Measurements from ENCODE around the gene HIGD1A.
A peak's percentile ranks its signal among the peaks of the same experiment; 100 is the strongest.

Gene HIGD1A

GRCh38 chr3:42804831-42805132, 492 bp upstream of the HIGD1A start:
- H3K4me3 ChIP-seq (ENCODE audit: low read length), result peak overlapping the region; percentile 91
- DNase-seq (ENCODE audit: low read depth), result no peak
- no peak for TF ChIP-seq CTCF (conservative IDR thresholded peaks at IDR 0.05; ENCODE audit: low read length)

DNA sequence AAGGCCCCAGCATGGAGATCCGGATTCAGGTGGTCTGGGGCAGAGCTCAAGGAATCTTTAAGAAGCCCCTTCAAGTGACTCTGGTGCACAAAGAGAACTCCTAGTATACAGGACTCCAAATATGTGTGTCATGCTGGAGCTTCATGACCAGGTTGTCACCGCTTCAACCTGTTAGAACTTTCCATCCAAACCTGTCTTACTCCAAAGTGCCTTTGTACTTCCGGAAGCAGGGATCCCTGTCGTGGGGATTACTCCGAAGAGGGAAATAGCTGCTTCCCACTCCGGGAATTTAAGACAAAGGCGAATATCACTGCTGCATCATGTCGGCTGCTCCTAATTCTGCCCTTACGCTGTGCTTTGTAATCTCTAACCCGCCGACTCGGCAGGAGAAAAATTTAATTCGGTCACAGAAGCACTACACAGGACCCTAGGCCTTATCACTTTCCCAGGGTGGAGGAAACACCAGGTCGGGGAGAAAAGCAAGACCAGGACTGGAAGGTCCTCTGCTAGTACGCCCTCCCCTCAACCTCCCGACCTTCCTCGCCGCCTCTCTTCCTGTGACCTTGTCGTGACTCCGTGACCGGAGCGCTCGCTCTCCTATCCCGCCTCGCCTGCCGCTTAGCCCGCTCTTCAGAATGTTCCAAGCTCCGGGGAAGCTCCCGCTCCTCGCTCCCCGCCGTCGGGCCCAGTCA, 730 bp downstream of the HIGD1A start:
- TF ChIP-seq CTCF (conservative IDR thresholded peaks at IDR 0.05; ENCODE audit: low read length), result no peak
- peak overlapping the region; percentile 91 for H3K4me3 ChIP-seq (ENCODE audit: low read length)
- DNase-seq (ENCODE audit: low read depth), result no peak

GRCh38 chr3:42802876-42803413, 1.3 kb downstream of the HIGD1A start:
- H3K4me3 ChIP-seq (ENCODE audit: low read length), result peak overlapping the region; percentile 91
- DNase-seq (ENCODE audit: low read depth), result no peak
- TF ChIP-seq CTCF (conservative IDR thresholded peaks at IDR 0.05; ENCODE audit: low read length), result no peak

- DNase-seq (ENCODE audit: low read depth), result no peak
- TF ChIP-seq CTCF (conservative IDR thresholded peaks at IDR 0.05; ENCODE audit: low read length), result no peak
- H3K4me3 ChIP-seq (ENCODE audit: low read length), result no peak overlapping the region
These were observed 2.5 kb downstream of the HIGD1A start for GRCh38 chr3:42801784-42802183.

DNA sequence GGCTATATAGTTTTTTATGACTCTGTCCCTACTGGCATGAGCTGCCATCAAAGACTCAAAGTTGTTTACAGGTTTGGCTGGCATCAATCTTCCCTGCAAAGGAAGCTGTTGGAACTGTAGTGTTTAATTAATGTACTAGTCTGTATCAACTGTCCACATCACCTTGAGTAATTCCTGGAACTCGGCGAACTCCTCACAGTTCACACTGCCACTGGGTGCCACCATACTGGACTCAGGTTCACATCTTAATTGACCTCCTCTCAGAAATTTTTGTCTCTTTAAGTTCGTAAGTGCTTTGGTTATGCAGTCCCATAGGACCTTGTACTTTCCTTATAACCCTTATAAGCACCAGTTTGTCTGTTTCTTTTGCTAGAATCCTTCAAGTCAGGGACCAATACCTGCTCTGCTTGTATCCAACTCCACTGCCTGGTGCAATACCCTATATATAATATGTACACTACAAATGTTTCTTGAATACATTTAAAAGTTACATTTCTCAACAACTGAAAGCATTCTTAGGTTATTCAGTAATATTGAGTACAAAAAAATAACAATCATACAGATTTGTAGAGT, 3.2 kb downstream of the HIGD1A start:
- no peak for TF ChIP-seq CTCF (conservative IDR thresholded peaks at IDR 0.05; ENCODE audit: low read length)
- no peak for DNase-seq (ENCODE audit: low read depth)
- no peak overlapping the region for H3K4me3 ChIP-seq (ENCODE audit: low read length)

DNA sequence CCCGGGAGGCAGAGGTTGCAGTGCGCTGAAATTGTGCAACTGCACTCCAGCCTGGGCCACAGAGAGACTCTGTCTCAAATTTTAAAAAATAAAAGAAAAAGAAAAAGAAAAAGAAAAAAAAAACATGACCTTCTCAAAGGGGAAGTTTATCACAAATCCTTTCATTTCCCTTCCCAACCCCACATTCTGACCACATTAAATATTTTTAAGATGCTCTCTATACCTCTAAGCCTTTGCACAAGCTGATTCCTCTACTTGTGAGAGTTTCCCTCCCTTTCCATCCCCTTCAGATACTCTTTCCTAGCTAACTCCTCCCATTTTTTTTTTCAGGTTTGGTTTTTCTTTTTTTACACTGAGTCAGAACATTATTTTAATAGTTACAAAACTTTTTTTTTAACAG, 4.0 kb downstream of the HIGD1A start:
- TF ChIP-seq CTCF (conservative IDR thresholded peaks at IDR 0.05; ENCODE audit: low read length), result no peak
- no peak overlapping the region for H3K4me3 ChIP-seq (ENCODE audit: low read length)
- no peak for DNase-seq (ENCODE audit: low read depth)

- no peak for DNase-seq (ENCODE audit: low read depth)
- TF ChIP-seq CTCF (conservative IDR thresholded peaks at IDR 0.05; ENCODE audit: low read length), result no peak
These were observed 4.9 kb downstream of the HIGD1A start for GRCh38 chr3:42799376-42799775.

More at GRCh38 chr3:42799376-42799775, 4.9 kb downstream of the HIGD1A start:
- no peak overlapping the region for H3K4me3 ChIP-seq (ENCODE audit: low read length)
